VCaP (cell line): ENCODE data around the gene CXXC5.
"Not testable (repeated sequence)": the region's sequence is repeated elsewhere in the genome, so short reads cannot be mapped to it uniquely, and the experiment has no call there.

Experiments used
- H3K27ac ChIP-seq: fragments of 450-650 bp; 2 replicates; pipeline ENCODE4 v1.5.1; 2017
- TF ChIP-seq, protein P1 (sequence below): fragments of 450-650 bp; conservative IDR thresholded peaks from 2 replicates; pipeline ENCODE4 v1.5.1; 2017; ENCODE audit warnings: mild to moderate bottlenecking, moderate library complexity

Gene CXXC5

DNA sequence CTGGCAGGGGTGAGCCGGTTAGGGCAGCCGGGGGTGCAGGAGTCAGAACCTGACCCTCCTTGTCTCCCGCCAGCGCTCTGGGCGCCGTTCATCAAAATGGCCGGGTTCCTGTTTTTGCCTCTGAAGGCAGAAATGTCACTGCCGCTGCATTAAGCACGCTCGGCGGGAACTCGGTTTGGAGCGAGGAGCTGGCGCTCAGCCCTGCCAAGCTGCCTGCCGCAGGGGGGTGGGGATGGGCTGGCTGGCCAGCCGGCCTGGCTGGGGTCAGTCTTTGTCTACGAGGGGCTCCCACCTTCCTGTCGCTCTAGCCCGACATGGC lies 63.7 kb downstream of the CXXC5 start:
- TF ChIP-seq, protein P1, sequence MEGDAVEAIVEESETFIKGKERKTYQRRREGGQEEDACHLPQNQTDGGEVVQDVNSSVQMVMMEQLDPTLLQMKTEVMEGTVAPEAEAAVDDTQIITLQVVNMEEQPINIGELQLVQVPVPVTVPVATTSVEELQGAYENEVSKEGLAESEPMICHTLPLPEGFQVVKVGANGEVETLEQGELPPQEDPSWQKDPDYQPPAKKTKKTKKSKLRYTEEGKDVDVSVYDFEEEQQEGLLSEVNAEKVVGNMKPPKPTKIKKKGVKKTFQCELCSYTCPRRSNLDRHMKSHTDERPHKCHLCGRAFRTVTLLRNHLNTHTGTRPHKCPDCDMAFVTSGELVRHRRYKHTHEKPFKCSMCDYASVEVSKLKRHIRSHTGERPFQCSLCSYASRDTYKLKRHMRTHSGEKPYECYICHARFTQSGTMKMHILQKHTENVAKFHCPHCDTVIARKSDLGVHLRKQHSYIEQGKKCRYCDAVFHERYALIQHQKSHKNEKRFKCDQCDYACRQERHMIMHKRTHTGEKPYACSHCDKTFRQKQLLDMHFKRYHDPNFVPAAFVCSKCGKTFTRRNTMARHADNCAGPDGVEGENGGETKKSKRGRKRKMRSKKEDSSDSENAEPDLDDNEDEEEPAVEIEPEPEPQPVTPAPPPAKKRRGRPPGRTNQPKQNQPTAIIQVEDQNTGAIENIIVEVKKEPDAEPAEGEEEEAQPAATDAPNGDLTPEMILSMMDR, result no peak
- H3K27ac ChIP-seq, result no peak overlapping the region

DNA sequence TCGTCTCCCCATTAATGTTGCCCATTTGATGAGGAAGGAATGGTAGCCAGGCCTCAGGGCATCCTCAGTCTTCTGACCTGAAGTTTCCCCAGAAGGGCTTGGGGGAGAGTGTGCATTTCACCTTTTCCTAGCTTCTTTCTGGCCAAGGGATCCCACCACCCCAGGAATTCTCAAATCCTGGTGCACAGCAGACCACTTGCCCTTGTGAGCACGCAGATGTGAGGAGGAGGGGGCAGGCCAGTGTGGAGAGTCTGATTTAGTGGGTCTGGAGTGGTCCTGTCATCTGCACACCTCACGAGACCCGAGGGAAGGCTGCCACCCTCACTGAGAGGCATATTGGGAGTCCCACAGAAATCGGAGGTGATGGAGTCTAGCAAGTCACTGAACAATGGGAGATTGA lies 64.3 kb downstream of the CXXC5 start:
- H3K27ac ChIP-seq, result no peak overlapping the region
- TF ChIP-seq, protein P1, result no peak

DNA sequence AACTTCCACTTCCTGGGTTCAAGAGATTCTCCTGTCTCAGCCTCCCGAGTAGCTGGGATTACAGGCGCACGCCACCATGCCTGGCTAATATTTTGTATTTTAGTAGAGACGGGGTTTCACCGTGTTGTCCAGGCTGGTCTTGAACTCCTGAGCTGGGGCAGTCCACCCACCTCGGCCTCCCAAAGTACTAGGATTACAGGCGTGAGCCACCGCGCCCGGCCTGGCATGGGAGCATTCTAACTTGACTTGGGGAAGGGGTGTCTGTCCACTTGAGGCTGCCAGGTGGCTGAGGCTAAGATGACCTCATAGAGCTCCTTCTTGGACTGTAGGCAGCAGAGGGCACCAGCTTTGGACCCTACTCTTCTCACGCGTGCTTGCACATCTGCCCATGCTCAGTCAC lies 65.7 kb downstream of the CXXC5 start:
- not testable (repeated sequence) for H3K27ac ChIP-seq

DNA sequence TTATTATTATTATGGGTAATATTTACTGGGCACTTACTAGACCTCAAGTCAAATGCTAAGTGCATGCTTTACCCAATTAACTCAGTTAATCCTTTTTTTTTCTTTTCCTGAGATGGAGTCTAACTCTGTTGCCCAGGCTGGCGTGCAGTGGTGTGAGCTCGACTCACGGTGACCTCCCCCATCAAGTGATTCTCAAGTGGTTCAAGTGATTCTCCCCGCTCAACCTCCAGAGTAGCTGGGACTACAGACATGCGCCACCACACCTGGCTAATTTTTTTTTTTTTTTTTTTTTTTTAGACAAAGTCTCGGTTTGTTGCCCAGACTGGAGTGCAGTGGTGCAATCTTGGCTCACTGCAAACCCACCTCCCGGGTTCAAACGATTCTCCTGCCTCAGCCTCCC lies 69.1 kb downstream of the CXXC5 start:
- TF ChIP-seq, protein P1, result no peak
- no peak overlapping the region for H3K27ac ChIP-seq

DNA sequence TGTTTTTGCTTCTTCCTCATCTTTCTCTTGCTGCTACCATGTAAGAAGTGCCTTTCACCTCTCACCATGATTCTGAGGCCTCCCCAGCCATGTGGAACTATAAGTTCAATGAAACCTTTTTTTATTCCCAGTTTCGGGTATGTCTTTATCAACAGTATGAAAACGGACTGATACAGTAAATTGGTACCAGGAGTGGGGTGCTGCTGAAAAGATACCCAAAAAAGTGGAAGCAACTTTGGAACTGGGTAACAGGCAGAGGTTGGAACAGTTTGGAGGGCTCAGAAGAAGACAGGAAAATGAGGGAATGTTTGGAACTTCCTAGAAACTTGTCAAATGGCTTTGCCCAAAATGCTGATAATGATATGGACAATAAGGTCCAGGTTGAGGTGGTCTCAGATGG lies 70.3 kb downstream of the CXXC5 start:
- H3K27ac ChIP-seq, result not testable (repeated sequence)

DNA sequence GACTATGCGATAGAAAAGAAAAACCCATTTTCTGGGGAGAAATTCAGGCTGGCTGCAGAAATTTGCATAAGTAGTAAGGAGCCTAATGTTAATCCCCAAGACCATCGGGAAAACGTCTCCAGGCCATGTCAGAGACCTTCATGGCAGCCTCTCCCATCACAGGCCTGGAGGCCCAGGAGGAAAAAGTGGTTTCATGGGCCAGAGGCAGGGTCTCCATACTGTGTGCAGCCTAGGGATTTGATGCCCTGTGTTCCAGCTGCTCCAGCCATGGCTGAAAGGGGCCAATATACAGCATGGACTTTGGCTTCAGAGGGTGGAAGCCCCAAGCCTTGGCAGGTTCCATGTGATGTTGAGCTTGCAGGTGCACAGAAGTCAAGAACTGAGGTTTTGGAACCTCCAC lies 71.8 kb downstream of the CXXC5 start:
- H3K27ac ChIP-seq, result not testable (repeated sequence)

DNA sequence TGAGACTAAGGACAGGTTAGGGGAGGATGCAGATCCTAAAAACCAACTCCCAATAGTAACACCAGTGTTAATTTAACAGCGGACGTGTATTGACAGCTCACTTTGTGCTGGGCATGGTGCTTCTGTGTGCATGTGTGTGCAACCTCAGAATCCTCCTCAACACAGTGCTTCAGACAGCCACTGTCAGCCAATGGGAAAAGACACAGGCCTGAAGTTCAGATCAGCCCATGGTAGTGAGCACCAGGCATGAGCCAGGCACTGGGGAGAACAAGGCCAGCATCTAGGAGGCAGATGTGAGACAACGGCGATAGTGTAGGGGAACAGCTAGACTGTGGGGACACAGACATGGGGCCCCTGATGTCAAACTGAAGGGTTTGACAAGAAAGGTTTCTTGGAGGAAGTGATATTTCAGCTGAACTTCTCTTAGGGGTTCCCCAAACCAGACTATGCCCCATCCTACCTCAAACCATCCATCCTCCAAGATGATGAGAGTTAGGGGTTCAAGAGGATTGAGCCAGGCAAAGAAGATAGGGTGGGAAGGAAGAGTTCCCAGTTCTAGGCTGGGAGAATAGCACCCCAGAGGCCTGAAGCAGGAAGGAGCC lies 75.9 kb downstream of the CXXC5 start:
- TF ChIP-seq, protein P1, result no peak
- no peak overlapping the region for H3K27ac ChIP-seq

DNA sequence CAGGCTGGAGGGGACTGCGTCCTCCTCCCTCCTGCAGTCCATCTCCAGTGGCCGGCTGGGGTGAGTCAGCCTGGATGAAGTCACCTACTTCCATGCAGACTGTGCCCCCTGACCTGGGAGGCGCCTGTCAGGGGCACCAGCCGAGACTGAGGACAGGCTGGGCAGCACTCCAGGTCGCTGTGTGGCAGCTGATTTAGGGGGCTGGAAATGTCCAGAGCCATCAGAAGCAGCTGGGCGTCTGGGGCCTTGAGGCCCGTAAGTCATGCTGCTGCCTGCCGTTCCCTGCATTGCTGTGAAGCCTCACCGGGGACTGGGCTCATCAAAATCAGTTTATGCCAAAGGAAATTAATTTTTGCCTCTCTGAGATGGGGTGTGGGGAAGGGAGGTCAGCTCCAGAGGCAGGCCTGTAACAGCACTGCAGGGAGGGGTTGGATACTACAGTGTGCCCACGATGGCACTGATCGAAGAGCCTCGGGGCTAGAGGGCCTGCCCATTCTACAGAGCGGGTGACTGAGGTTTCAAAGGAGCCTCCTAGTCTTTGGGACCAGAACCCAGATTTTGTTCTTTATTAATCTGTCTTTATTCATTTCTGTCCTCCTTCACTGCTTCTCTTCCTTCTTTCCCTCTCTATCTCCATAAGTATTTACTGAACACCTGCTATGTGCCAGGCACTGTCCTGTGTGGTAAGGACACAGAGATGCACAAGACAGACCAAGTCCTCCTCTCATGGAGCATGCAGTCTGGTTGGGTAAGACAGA lies 77.1 kb downstream of the CXXC5 start:
- H3K27ac ChIP-seq, result no peak overlapping the region
- TF ChIP-seq, protein P1, result no peak

DNA sequence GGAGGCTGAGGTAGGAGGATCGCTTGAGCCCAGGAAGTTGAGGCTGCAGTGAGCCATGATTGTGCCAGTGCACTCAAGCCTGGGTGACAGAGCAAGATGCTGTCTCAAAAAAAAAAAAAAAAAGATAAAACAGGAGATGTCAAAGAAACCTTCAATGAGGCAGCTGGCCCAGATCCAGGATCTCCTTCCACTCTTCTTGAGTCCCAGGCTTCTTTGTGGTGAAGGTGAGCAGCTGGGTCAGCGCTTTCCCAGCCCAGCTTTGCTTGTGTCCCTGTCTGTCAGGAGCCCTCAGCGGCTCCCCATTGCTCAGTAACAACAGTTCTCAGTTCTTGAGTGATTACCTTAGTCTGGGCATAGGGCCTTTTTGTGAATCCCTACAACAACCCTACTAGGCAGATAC lies 78.1 kb downstream of the CXXC5 start:
- H3K27ac ChIP-seq, result no peak overlapping the region
- TF ChIP-seq, protein P1, result no peak

DNA sequence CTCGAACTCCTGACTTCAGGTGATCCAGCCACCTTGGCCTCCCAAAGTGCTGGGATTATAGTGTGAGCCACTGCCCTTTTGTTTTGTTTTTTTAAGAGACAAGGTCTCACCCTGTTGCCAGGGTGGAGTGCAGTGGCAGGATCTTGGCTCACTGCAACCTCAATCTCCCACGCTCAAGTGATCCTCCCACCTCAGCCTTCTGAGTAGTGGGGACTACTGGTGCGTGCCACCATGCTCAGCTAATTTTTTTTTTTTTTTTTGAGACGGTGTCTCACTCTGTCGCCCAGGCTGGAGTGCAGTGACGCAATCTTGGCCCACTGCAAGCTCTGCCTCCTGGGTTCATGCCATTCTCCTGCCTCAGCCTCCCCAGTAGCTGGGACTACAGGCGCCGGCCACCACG lies 79.5 kb downstream of the CXXC5 start:
- not testable (repeated sequence) for H3K27ac ChIP-seq
